ENCODE measurements around the gene NFATC2IP. TPM values are rescaled to one million over a fixed set of nuclear protein-coding genes. Genes with fewer than 3 reads are reported as not detected.

The NFATC2IP gene
- total RNA-seq, 1 donor from 2014 or later = 38.4 TPM

DNA sequence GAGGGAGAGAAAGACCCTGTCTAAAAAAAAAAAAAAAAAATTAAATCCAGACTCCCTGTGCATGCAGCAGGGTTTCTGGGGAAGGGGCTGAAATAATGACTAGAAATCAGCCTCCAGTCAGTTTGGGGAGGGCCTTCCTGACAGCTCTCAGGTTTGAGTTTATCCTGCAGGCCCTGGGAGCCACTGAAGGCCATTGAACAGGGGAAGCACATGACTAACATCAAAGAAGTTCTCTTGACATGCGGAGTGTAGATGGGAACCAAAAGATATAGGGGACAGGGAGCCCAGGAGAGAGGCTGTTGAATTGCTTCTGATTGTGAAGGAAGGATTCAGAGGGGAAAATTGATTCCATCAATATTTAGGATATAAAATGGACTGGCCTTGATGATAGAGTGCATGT is 22.9 kb upstream of the NFATC2IP start:
- H3K4me3 ChIP-seq = no peak overlapping the region
- ATAC-seq (no peak), DNase-seq (no peak)
- no peaks in the 10 kb centered on the region for H3K36me3 ChIP-seq
- no peaks in the 10 kb centered on the region for H3K9me3 ChIP-seq
- intact Hi-C loops (cut with DNase I) = no loop called here
- peaks cover 12% of the 10 kb centered on the region for H3K4me1 ChIP-seq
- no peak overlapping the region for H3K27ac ChIP-seq
- H3K27me3 ChIP-seq (ENCODE audit: low read depth) = no peaks in the 10 kb centered on the region
- TF ChIP-seq CTCF (IDR thresholded peaks at IDR 0.05) = no peak

GRCh38 chr16:28930203-28930602 is 20.5 kb upstream of the NFATC2IP start:
- H3K4me1 ChIP-seq = no peaks in the 10 kb centered on the region
- no peak overlapping the region for H3K4me3 ChIP-seq
- no peak overlapping the region for H3K27ac ChIP-seq
- H3K36me3 ChIP-seq = no peaks in the 10 kb centered on the region
- ATAC-seq = no peak
- H3K9me3 ChIP-seq = no peaks in the 10 kb centered on the region
- TF ChIP-seq CTCF (IDR thresholded peaks at IDR 0.05) = no peak
- intact Hi-C loops (cut with DNase I) = no loop called here
- H3K27me3 ChIP-seq (ENCODE audit: low read depth) = no peaks in the 10 kb centered on the region
- DNase-seq = no peak

DNA sequence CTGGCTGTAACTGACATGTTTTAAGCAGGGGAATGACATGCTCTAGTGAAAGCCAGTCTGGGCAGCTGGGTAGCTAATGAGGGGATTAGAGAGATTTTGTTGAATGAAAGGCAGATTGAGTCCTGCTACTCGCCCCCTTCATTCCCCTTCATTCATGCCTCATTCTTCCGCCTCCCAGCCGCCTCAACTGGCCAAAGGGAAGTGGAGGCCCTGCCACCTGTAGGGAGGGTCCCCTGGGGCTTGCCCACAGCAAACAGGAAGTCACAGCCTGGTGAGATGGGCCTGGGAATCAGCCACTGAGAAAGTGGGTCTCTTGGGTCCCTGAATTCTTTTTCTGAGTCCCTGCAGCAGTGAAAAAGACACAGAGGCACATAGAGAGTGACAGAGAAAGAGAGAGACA is 20.1 kb upstream of the NFATC2IP start:
- no peak for TF ChIP-seq CTCF (IDR thresholded peaks at IDR 0.05)
- no peaks in the 10 kb centered on the region for H3K9me3 ChIP-seq
- DNase-seq = no peak
- peaks cover under 1% of the 10 kb centered on the region for H3K4me1 ChIP-seq
- H3K36me3 ChIP-seq = no peaks in the 10 kb centered on the region
- ATAC-seq = no peak
- intact Hi-C loops (cut with DNase I) = no loop called here
- no peak overlapping the region for H3K4me3 ChIP-seq
- no peaks in the 10 kb centered on the region for H3K27me3 ChIP-seq (ENCODE audit: low read depth)
- H3K27ac ChIP-seq = no peak overlapping the region

- Histone ChIP-seq H3K4me1 (peaks cover 7% of the 10 kb centered on the region), H3K27me3 (ENCODE audit: low read depth) (no peaks in the 10 kb centered on the region), H3K9me3 (no peaks in the 10 kb centered on the region), H3K4me3 (no peak within 1 kb of the TSS), H3K36me3 (no peaks in the 10 kb centered on the region), H3K27ac (no peak within 1 kb of the TSS)
- no peak for ATAC-seq
- no peak for DNase-seq
- TF ChIP-seq CTCF (IDR thresholded peaks at IDR 0.05) = no peak
- intact Hi-C loops (cut with DNase I) = no loop called here
Measured at GRCh38 chr16:28931801-28932225, 18.9 kb upstream of the NFATC2IP start, which contains the start of gene CD19. Gene CD19 (plus strand): TSS chr16:28931971. CDS start chr16:28932001, 30 bp downstream.

DNA sequence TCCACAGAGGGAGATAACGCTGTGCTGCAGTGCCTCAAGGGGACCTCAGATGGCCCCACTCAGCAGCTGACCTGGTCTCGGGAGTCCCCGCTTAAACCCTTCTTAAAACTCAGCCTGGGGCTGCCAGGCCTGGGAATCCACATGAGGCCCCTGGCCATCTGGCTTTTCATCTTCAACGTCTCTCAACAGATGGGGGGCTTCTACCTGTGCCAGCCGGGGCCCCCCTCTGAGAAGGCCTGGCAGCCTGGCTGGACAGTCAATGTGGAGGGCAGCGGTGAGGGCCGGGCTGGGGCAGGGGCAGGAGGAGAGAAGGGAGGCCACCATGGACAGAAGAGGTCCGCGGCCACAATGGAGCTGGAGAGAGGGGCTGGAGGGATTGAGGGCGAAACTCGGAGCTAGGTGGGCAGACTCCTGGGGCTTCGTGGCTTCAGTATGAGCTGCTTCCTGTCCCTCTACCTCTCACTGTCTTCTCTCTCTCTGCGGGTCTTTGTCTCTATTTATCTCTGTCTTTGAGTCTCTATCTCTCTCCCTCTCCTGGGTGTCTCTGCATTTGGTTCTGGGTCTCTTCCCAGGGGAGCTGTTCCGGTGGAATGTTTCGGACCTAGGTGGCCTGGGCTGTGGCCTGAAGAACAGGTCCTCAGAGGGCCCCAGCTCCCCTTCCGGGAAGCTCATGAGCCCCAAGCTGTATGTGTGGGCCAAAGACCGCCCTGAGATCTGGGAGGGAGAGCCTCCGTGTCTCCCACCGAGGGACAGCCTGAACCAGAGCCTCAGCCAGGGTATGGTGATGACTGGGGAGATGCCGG is 18.2 kb upstream of the NFATC2IP start:
- Histone ChIP-seq H3K36me3 (no peaks in the 10 kb centered on the region), H3K9me3 (no peaks in the 10 kb centered on the region), H3K4me1 (peaks cover 7% of the 10 kb centered on the region), H3K27ac (no peak overlapping the region), H3K27me3 (ENCODE audit: low read depth) (no peaks in the 10 kb centered on the region), H3K4me3 (no peak overlapping the region)
- ATAC-seq (no peak), DNase-seq (no peak)
- intact Hi-C loops (cut with DNase I) = no loop called here
- no peak for TF ChIP-seq CTCF (IDR thresholded peaks at IDR 0.05)

Measured in lower lobe of right lung (tissue), 2 donors.